NCI-H1105 (cell line): ENCODE results near the gene SHB.
"Not testable (repeated sequence)": the region's sequence is repeated elsewhere in the genome, so short reads cannot be mapped to it uniquely, and the experiment has no call there.

Experiments used
- DNase-seq: peaks from one replicate; lab custom pipeline; 2025; lab: John Stamatoyannopoulos, UW

Gene SHB

DNA sequence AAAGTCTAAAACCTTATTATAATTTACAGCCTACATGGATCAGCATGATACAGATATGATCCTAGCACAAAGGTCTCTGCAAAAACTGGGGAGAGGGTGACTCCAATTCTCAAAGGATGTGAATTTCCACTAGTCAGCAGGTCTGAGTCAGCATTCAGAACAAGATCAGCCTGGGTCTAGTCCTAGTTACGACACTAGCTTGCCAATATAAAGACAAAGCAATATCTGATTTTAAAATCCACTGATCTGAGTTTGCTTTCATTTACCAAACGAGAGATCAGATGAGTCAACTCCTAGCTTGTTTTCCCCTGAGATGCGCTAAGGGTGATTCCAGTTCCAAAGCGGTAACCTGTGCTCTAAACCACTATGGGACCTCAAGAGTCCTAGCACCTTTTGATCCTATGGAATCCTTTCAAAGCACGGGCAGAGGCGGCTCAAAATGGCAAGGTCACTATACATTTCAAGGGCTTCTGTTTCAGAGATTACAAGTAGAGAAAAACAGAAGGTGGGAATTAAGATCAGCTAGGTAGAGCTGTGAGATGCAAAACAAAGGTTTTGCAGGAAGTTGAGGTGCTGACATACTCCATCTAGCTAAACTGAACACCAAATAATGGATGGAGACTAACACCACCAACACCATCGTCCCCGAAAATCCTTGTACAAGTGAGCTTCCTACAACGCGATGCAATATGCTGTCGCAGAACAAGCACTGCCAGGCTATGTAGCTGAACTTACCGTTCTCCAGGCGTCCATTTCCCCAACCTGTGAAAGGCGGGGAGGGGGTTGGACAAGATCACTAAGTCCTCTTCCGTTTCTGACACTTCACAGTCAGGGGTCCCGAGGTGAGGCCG lies 166.0 kb downstream of the SHB start:
- DNase-seq, result no peak

DNA sequence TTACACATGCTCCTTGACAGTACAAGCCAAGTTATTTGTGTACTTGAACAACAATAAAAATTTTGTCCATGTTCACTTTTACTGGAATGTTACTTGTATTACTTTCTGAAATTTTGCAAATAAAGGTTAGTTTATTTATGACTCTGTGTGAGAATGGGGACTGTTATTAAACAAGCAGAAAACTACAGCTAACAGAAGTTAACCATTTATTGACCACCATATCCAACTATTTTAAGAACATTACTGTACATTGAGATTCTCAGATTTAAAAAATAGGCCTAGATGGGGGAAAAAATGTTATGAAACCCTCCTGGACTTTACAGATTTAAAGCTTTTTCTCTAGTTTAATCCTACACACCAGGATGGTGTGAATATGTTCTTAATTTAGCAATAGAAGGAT lies 166.9 kb downstream of the SHB start:
- DNase-seq, result no peak

DNA sequence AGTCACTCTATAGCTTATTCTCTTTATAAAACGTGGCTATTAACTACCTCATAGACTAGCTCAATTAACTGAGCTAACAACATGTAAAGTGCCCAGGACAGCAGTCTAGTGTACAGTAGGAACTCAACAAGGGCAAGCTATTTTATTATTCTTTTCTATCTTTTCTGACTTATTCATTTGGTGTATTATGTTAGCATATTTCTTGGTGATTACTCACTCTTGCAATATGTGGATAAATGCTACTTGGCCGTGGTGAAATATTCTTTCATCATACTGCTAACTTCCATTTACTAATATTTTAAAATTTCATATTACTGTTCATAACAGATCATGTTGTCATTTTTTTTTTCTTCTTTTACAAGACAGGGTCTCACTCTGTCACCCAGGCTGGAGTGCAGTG lies 170.0 kb downstream of the SHB start:
- DNase-seq, result no peak

DNA sequence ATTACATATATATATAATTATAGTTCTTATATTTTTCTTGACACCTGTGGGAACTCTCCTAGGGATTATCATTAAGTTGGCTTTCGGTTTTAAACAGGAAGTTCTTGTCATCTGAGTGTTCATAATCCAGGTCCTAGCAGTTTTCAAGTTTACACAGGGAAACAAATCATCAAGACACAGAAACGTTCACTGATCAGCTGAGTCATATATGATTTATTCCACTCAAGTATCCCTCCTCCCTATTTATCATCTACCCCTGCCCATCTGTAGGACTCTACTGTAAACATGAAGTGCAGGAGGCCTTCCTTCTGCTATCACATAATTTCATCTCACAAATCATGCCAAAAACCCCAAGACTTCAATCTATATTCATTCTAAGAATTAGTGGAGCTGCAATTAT lies 171.4 kb downstream of the SHB start:
- DNase-seq, result no peak

DNA sequence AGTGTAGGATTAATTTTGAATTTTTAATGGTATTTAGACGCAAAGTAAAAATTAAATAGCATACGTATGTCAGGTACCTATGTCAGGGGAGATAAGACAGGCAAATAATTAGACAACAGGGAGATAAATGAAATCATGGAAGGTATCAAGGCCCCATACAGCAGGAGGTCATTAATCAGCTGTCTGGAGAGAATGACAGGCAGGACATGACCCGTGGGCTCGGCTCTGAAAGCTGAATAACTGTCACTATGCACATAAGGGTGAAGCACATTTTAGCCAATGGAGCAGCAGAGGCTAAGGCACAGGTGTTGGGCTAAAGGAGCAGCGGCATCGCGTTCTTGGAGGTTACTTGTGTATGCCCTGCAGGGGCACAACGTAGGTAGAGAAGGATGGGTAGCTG lies 177.0 kb downstream of the SHB start:
- DNase-seq, result no peak

DNA sequence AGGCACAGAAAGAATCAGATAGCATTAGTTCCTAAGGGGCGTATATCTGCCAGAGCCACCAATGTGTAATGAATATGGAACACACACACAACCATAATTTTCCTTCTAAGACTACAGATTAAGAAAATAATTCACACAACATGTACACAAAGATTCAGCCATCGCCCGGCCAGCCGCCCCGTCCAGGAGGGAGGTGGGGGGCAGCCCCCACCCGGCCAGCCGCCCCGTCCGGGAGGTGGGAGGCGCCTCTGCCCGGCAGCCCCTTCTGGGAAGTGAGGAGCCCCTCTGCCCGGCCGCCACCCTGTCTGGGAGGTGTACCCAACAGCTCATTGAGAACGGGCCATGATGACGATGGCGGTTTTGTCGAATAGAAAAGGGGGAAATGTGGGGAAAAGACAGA lies 178.0 kb downstream of the SHB start:
- not testable (repeated sequence) for DNase-seq

DNA sequence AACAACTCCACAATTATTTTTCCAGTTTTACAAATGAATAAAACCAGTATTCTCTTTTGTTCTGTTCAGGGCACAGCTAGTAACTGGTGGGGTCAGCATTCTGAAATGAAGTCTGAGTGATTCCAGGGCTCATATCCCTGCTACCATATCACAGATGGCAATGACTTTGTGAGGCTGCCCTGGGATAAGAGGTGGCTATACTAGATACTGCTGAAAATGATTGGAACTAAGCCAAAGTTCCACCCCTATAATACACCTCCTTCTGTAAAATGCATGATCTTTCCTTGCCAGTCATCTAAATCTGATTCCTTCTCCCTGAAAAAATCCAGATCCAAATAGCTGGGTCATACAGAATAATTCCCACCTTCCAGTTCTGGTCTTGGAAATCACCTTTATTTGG lies 179.5 kb downstream of the SHB start:
- no peak for DNase-seq

DNA sequence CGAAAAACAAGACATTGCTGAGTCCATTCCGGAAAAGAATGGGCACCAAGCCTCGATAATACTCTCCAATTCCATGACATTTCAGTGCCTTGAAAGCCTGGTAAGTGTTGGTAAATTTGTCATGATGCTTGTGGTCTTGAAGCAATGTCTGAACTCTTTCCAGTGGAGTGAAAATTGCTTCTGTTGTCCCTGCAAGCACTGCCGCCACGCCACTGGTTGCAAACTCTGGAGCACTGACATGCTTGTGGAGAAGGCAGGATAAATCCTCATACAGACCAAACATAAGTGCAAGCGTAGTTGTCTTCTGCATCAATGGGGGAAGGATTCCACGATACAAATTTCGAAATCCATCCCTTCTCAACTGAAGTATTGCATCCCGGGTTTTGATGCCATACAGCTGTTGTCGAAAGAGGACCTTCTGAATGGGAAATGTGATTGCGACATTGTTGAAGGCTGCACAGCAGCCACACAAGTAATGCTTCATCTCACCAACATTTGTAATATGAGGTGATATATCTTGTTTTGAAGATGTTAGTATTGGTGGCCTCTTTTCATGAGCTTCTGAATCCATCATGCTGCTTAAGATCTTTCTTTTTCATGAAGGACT lies 180.9 kb downstream of the SHB start:
- DNase-seq, result not testable (repeated sequence)

DNA sequence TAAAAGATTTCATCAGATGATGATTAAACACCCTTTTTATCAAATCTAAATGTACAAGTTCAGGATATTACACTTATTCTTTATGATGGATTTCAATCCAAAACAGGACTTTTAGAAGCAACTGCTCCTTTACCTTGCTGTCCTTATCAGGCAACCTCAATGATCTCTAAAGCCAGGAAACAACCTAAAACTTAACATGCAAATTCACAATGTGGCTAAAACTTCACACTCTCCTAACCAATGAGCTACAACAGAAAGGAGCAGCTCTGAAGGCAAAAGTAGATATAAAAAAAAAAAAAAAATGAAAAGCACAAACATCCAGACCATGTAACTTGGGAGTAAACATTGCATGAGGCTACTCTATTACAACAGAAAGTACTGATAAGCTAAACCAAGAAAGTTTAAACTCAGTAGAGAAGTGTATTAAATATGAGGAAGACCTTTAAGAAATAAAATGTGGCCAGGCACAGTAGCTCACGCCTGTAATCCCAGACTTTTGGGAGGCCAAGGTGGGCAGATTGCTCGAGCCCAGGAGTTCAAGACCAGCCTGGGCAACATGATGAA lies 188.0 kb downstream of the SHB start:
- no peak for DNase-seq

DNA sequence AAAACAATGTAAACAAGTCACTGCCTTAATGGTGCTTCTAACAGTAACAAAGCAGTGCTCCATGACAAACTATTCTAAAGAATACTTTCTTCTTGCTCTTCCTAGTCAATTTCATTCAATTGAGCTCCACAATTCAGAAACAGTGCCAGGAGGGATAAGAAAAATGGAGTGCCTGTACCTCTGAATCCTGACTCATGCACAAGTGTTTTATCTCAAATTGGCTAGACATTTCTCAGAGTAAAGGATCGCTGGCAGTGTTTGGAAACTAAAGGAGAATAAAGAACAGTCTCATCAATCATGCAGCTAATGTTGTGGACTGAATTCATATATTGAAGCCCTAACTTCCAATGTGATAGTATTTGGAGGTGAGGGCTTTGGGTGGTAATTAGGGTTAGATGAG lies 192.7 kb downstream of the SHB start:
- no peak for DNase-seq

DNA sequence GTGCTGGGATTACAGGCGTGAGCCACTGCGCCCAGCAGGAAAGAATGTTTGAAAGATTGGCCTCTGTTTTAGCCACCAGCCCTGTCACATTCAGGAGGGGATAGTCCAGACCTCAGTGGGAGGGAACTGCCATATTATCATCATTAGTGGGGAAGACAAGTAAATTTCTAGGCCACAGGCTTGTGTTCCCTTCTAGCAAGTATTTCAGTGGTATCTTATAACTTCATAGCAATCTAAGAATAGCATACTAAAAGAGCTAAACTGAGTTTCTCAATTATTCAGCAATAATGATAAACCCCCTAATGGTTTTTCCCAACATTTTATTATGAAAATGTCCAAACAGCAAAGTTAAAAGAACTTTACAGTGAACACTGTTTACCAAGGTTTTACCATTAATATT lies 195.1 kb downstream of the SHB start:
- no peak for DNase-seq

DNA sequence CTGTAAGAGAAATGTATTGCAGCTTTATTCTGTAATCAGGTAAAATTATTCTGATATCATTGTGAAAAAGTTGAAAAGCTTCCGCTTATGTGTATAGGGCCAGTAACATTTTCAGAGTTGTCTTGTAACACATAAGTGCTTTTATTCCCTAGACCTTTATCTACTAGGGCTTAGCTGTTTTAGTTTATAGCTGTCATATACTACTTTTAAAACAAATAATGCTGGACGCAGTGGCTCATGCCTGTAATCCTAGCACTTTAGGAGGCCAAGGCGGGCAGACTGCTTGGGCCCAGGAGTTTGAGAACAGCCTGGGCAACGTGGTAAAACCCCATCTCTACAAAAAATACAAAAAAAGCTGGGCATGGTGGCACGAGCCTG lies 198.2 kb downstream of the SHB start:
- no peak for DNase-seq

DNA sequence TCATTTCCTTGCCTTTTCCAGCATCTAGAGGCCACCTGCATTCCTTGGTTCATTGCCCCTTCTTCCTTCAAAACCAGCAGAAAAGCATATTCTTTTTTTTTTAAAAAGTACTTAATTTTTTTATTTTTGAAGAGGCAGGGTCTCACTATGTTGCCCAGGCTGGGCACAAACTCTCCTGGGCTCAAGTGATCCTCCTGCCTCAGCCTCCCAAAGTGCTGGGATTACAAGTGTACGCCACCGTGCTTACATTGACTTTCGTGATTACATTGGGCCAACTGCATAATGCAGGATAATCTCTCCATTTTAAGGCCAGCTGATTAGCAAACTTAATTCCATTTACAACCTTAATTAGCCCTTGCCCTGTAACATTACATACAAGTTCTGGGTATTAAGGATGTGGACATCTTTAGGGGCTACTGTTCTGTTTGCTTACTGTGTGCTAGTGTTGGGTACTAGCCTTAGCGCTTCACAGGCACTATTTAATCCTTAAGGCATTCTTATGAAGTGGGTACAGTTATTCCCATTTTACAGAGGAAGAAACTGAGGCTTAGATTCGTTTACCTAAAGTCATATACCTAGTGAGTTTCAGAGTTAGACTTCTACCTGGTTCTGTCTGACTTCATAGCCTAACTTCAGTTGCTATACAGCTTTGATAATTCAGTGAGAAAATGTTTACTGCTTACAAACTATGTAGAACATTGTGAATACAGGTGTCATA lies 198.8 kb downstream of the SHB start:
- no peak for DNase-seq
